ENCODE measurements around the gene RALGPS1.

The RALGPS1 gene

DNA sequence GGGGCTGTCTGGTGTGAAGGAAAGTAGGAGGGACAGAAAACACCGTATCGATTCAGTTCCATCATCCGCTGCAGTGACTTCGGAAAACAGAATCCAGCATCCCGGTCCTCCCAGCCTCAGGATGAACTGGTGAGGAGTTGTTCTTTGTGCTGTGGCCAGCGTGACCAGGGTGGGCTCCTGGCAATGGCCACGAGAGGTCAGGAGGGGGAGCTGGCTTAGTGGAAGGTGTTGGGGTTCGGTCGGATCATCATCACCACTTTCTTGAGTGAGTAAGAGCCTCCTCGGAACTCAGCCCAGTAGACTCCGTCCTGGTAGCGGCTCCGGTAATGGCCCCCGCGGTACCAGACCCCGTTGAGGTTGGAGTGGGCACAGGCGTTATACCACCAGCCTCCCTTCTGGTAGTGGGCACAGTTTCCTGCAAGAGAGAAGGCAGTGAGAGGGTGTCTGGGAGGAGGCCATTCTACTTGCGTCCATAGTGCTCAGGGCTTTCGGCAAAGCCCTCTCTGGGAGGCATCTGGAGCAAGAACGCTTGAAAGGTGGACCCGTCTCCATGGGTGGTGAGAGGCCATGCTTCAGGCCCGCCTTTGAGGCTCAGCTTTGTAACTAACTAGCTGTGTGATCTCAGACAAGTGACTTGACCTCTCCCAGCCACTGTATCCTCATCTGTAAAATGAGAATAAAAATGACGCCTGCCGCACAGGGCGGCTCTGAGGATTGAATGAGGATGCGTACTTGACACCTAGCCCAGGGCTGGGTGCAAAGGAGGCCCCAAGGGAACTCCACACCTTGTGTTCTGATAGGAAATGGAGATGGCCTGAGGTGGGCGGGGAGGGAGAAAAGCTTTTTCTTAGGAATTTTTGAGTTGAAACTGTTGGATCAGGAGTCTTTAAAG is 174.4 kb downstream of the RALGPS1 start:
- Mint-ChIP-seq H3K36me3 (ENCODE audit: low read depth) (peaks cover 24% of the 10 kb centered on the region), H3K27me3 (ENCODE audit: low read depth, poor library complexity) (peaks cover 4% of the 10 kb centered on the region), H3K4me1 (peaks cover 20% of the 10 kb centered on the region), H3K27ac (no peak overlapping the region), H3K4me3 (no peak overlapping the region), H3K9me3 (no peaks in the 10 kb centered on the region)
- TF ChIP-seq, protein P1, sequence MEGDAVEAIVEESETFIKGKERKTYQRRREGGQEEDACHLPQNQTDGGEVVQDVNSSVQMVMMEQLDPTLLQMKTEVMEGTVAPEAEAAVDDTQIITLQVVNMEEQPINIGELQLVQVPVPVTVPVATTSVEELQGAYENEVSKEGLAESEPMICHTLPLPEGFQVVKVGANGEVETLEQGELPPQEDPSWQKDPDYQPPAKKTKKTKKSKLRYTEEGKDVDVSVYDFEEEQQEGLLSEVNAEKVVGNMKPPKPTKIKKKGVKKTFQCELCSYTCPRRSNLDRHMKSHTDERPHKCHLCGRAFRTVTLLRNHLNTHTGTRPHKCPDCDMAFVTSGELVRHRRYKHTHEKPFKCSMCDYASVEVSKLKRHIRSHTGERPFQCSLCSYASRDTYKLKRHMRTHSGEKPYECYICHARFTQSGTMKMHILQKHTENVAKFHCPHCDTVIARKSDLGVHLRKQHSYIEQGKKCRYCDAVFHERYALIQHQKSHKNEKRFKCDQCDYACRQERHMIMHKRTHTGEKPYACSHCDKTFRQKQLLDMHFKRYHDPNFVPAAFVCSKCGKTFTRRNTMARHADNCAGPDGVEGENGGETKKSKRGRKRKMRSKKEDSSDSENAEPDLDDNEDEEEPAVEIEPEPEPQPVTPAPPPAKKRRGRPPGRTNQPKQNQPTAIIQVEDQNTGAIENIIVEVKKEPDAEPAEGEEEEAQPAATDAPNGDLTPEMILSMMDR (IDR thresholded peaks at IDR 0.05), result no peak
- DNase-seq, result no peak

DNA sequence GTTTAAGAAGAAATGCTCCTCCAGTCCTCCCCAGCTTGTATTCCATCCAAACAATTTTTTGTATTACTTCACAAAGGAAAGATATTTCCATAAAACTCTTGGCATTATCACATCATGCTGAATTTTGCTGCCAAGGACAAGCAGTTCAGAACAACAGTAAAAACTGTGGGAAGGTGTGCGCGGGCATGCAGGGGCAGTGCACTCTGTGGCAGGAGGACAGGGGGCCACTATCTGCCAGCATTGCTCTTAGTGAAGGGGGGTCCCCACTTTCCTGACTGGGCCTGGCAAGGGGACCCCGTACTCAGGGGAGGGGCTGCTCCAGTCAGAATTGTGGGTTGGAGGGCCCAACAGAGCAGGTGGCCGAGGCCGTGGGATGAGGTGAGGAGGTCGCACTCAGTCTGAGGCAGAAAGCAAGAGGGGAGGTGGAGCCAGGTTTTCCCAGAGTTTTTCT is 175.1 kb downstream of the RALGPS1 start:
- H3K27ac Mint-ChIP-seq, result no peak overlapping the region
- peaks cover 24% of the 10 kb centered on the region for H3K36me3 Mint-ChIP-seq (ENCODE audit: low read depth)
- H3K4me1 Mint-ChIP-seq, result peaks cover 14% of the 10 kb centered on the region
- no peak for DNase-seq
- TF ChIP-seq, protein P1 (IDR thresholded peaks at IDR 0.05), result no peak
- H3K27me3 Mint-ChIP-seq (ENCODE audit: low read depth, poor library complexity), result peaks cover 4% of the 10 kb centered on the region
- H3K9me3 Mint-ChIP-seq, result no peaks in the 10 kb centered on the region
- no peak overlapping the region for H3K4me3 Mint-ChIP-seq

DNA sequence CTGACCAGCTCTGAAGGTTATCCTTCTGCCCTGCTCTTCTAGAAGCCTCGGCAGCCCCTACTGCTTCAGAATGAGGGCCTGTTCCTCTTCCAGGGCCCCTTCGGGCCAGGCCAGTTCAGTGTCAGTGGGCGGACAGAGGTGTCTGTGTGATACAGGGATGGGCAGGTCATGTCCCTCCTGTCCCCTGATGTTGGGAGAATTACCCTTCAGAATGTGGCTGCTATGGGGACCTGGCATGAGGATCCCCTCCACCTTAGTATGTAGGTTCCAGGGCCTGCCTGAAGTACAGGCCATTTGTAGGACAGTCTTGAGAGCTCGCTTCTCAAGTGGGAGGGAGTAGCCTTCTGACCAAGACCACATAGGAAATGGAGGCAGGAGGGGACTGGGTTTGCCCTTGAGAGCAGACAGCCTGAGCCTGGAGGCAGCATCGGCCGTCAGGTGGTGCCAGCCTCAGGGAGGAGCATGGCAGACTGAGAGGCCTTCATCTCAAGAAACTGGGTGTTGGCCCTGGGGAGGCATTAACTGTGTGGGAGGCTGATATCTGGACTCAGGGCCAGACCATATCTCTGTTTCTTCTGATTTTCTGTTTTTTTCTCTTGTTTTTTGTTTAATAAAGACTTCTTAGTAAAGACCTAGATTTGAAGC is 175.9 kb downstream of the RALGPS1 start:
- Mint-ChIP-seq H3K36me3 (ENCODE audit: low read depth) (peaks cover 24% of the 10 kb centered on the region), H3K4me3 (no peak overlapping the region), H3K27me3 (ENCODE audit: low read depth, poor library complexity) (peaks cover 4% of the 10 kb centered on the region), H3K4me1 (peaks cover 10% of the 10 kb centered on the region), H3K9me3 (no peaks in the 10 kb centered on the region), H3K27ac (no peak overlapping the region)
- DNase-seq, result no peak
- TF ChIP-seq, protein P1 (IDR thresholded peaks at IDR 0.05), result no peak

DNA sequence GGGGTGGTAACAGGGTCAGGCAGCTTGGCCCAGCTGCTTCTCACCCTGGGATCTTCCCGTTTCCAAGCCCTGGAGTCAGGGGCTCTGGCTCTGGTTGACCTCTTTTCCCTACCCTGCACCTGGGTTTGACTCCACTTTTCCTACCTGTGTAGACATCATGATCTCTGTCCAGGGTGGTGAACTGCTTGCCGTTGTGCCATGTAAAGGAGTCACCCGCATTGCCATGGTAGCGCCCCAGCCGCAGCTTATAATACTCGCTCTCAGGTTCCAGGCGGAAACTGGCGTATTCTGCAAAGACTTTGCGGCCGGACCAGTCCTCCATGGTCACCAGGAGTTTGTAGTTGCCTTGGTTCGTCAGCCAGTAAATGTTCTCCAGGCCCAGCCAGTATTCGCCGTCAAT is 176.9 kb downstream of the RALGPS1 start:
- TF ChIP-seq, protein P1 (IDR thresholded peaks at IDR 0.05), result no peak
- peaks cover 23% of the 10 kb centered on the region for H3K36me3 Mint-ChIP-seq (ENCODE audit: low read depth)
- H3K27me3 Mint-ChIP-seq (ENCODE audit: low read depth, poor library complexity), result peaks cover 7% of the 10 kb centered on the region
- no peak for DNase-seq
- peaks cover 7% of the 10 kb centered on the region for H3K4me1 Mint-ChIP-seq
- no peaks in the 10 kb centered on the region for H3K9me3 Mint-ChIP-seq
- H3K27ac Mint-ChIP-seq, result no peak overlapping the region
- H3K4me3 Mint-ChIP-seq, result no peak overlapping the region

DNA sequence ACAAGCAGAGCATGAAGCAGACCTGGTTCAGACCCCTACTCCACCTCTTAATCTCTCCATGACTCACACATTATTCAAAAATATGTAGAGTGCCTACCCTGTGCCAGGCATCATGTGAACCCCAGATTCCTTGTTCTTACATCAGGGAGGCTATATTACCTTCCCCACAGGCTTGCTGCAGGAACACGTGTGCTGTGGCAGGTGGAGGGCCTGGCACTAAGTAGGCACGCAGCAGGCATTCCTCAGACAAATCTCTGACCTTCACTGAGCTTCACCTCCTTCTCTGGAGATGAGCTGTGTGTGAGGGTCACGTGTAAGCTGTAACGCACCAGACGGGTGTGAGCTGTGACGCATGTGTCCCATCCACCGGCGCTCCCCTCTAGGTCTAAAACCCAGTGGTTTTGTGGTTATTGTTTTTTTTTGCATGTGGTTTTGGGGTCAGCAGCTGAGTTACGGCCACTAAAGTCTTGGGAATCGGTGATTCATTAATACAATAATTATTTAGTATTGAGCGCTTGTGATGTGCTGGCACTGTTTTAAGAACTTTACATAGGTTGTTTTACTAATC is 177.5 kb downstream of the RALGPS1 start:
- H3K9me3 Mint-ChIP-seq, result no peaks in the 10 kb centered on the region
- H3K36me3 Mint-ChIP-seq (ENCODE audit: low read depth), result peaks cover 18% of the 10 kb centered on the region
- peaks cover 7% of the 10 kb centered on the region for H3K27me3 Mint-ChIP-seq (ENCODE audit: low read depth, poor library complexity)
- H3K4me1 Mint-ChIP-seq, result peaks cover 7% of the 10 kb centered on the region
- no peak overlapping the region for H3K4me3 Mint-ChIP-seq
- TF ChIP-seq, protein P1 (IDR thresholded peaks at IDR 0.05), result no peak
- no peak overlapping the region for H3K27ac Mint-ChIP-seq
- DNase-seq, result no peak

All from nephron progenitor cell (in vitro differentiated cells).